GM19452 (cell line): ENCODE data around the gene PAX5.

Experiments
- ATAC-seq: cut with Tn5 transposase; IDR thresholded peaks from one replicate; pipeline ENCODE4 v1.9.1; 2021; ENCODE audit not compliant: unreplicated experiment

The PAX5 gene

GRCh38 chr9:36818242-36818938, 215.7 kb downstream of the PAX5 start:
- no peak for ATAC-seq

- ATAC-seq: no peak
Measured at GRCh38 chr9:36817160-36817834, 216.8 kb downstream of the PAX5 start.

GRCh38 chr9:36816371-36816770, 217.7 kb downstream of the PAX5 start:
- no peak for ATAC-seq

GRCh38 chr9:36815566-36816348, 218.3 kb downstream of the PAX5 start:
- no peak for ATAC-seq

- ATAC-seq: no peak
Measured at GRCh38 chr9:36815023-36815422, 219.0 kb downstream of the PAX5 start.

GRCh38 chr9:36813154-36813553, 220.9 kb downstream of the PAX5 start:
- no peak for ATAC-seq

- no peak for ATAC-seq
Measured at GRCh38 chr9:36812556-36812955, 221.5 kb downstream of the PAX5 start.

GRCh38 chr9:36808251-36808650, 225.8 kb downstream of the PAX5 start:
- ATAC-seq: no peak

GRCh38 chr9:36803961-36804360, 230.1 kb downstream of the PAX5 start:
- ATAC-seq: no peak

- no peak for ATAC-seq
Measured at GRCh38 chr9:36802201-36802920, 231.7 kb downstream of the PAX5 start.

- no peak for ATAC-seq
Measured at GRCh38 chr9:36800455-36800854, 233.6 kb downstream of the PAX5 start.

GRCh38 chr9:36798350-36799065, 235.6 kb downstream of the PAX5 start:
- no peak for ATAC-seq

GRCh38 chr9:36797471-36798220, 236.4 kb downstream of the PAX5 start:
- ATAC-seq: no peak

- no peak for ATAC-seq
Measured at GRCh38 chr9:36796671-36797419, 237.2 kb downstream of the PAX5 start.

- ATAC-seq: no peak
Measured at GRCh38 chr9:36794461-36794860, 239.6 kb downstream of the PAX5 start.

GRCh38 chr9:36793277-36793676, 240.8 kb downstream of the PAX5 start:
- no peak for ATAC-seq

- ATAC-seq: no peak
Measured at GRCh38 chr9:36791222-36791950, 242.7 kb downstream of the PAX5 start.

GRCh38 chr9:36789886-36790285, 244.2 kb downstream of the PAX5 start:
- no peak for ATAC-seq

- ATAC-seq: no peak
Measured at GRCh38 chr9:36788534-36788933, 245.5 kb downstream of the PAX5 start.
